MCF 10A (cell line): Measurements from ENCODE around the gene AREG. TPM values are rescaled to one million over a fixed set of nuclear protein-coding genes. Genes with fewer than 3 reads are reported as not detected.

Experiments
- BruUV-seq: library from RNA; stranded (reverse); fragments of 400-500 nt; replicated peaks from 2 replicates; lab custom pipeline; 2021; lab: Mats Ljungman, UMichigan
- CTCF ChIA-PET: fragments of 300-600 bp; sonication (Branson Sonifier 250); formaldehyde crosslinking; extraction: SDS; loops from one replicate; lab custom pipeline; 2021; ENCODE audit warnings: antibody characterized with exemption, inconsistent platforms; lab: Yijun Ruan, JAX
- POLR2A ChIA-PET: fragments of 300-600, 350-650 bp; sonication (Branson Sonifier 250); formaldehyde crosslinking; extraction: SDS; loops from one replicate; lab custom pipeline; 2020; ENCODE audit warnings: antibody characterized with exemption, inconsistent platforms; lab: Yijun Ruan, JAX
- DNase-seq: peaks from one replicate; pipeline ENCODE4 v3.0.0-alpha.2; 2018; ENCODE audit not compliant: unreplicated experiment
- H3K27ac Mint-ChIP-seq: one replicate; pipeline ENCODE4 v1.8.0; 2022; ENCODE audit warnings: mild to moderate bottlenecking, low read depth, mixed read lengths; ENCODE audit not compliant: unreplicated experiment
- H3K27me3 Mint-ChIP-seq: one replicate; pipeline ENCODE4 v1.8.0; 2022; ENCODE audit warnings: mixed read lengths; ENCODE audit not compliant: insufficient read depth, unreplicated experiment
- H3K36me3 Mint-ChIP-seq: one replicate; pipeline ENCODE4 v1.8.0; 2022; ENCODE audit warnings: mild to moderate bottlenecking, moderate library complexity, mixed read lengths; ENCODE audit not compliant: insufficient read depth, unreplicated experiment
- H3K4me1 Mint-ChIP-seq: one replicate; pipeline ENCODE4 v1.8.0; 2022; ENCODE audit warnings: mixed read lengths; ENCODE audit not compliant: insufficient read depth, unreplicated experiment
- H3K4me3 Mint-ChIP-seq: one replicate; pipeline ENCODE4 v1.8.0; 2022; ENCODE audit warnings: mild to moderate bottlenecking, moderate library complexity, mixed read lengths; ENCODE audit not compliant: unreplicated experiment
- H3K9me3 Mint-ChIP-seq: one replicate; pipeline ENCODE4 v1.8.0; 2022; ENCODE audit warnings: mixed read lengths; ENCODE audit not compliant: unreplicated experiment
- intact Hi-C: fragments of 100-400 bp; cut with micrococcal nuclease; formaldehyde crosslinking; loops from 2 replicates; pipeline ENCODE4 v1.14.1; 2022
- total RNA-seq: library from RNA; stranded (reverse); gene quantifications from 2 replicates; pipeline ENCODE4 v1.2.3, GENCODE V29; 2022
- TF ChIP-seq, protein P1 (sequence below): fragments of 200-600 bp; IDR thresholded peaks from one replicate; pipeline ENCODE4 v1.8.0; 2022; ENCODE audit warnings: antibody characterized with exemption, mild to moderate bottlenecking; ENCODE audit not compliant: unreplicated experiment

AREG gene
- total RNA-seq, 1 experiment from 2014 or later = 1,878 TPM

DNA sequence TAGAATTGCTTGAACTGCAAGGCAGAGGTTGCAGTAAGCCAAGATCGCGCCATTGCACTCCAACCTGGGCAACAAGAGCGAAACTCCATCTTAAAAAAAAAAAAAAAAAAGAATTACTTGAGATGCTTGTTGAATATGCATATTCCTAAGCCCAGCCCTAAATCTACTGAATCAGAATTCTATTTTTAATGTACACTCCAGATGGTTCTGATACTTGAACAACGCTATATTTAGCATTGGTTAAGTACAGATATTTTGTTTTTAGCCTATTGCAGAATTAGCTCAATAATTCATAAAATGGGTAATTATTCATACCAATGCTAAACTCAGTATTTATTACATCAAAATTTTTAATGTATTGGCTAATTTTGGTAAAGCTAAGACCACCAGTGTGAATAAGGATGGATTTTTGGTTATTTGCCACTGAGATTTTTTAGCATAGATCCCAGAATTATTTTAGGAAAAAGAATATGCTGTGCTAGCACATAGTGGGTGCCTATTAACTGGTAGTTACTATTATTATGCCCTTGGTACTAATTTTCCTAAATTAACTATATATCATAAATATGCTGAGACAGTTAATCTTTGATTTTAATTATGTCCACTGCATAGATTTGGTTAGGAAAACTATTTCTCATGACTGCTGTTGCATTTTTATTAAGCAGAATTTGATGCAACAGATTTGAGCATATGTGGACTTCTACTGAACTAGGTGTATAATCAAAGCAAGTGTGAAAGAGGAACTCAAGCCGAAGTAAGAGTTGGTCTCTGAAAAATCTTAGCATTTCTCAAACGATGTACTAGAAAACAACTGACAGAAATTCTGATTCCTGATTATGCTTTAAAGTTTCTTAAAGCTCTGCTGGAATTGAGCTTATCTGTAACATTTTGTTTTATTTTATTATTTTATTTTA, 9.2 kb downstream of the AREG start:
- ChIA-PET POLR2A (interaction anchor here (0.7 to 10.8 kb wide), 17 partner anchors 8 to 146 kb away, joined by 3 to 170 read pairs (median 5); partner anchors contain the start of gene AREG), CTCF (interaction anchor here (0.6 to 2.0 kb wide), 12 partner anchors 9 to 278 kb away, joined by 3 to 9 read pairs (median 4); partner anchors contain the start of gene AREG)
- no peak for DNase-seq
- no TSS peak for BruUV-seq
- peak overlapping the region; percentile 95 for H3K4me3 Mint-ChIP-seq
- TF ChIP-seq, protein P1, sequence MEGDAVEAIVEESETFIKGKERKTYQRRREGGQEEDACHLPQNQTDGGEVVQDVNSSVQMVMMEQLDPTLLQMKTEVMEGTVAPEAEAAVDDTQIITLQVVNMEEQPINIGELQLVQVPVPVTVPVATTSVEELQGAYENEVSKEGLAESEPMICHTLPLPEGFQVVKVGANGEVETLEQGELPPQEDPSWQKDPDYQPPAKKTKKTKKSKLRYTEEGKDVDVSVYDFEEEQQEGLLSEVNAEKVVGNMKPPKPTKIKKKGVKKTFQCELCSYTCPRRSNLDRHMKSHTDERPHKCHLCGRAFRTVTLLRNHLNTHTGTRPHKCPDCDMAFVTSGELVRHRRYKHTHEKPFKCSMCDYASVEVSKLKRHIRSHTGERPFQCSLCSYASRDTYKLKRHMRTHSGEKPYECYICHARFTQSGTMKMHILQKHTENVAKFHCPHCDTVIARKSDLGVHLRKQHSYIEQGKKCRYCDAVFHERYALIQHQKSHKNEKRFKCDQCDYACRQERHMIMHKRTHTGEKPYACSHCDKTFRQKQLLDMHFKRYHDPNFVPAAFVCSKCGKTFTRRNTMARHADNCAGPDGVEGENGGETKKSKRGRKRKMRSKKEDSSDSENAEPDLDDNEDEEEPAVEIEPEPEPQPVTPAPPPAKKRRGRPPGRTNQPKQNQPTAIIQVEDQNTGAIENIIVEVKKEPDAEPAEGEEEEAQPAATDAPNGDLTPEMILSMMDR = no peak
- H3K27me3 Mint-ChIP-seq = no peaks in the 10 kb centered on the region
- peaks cover 41% of the 10 kb centered on the region for H3K4me1 Mint-ChIP-seq
- H3K9me3 Mint-ChIP-seq = no peaks in the 10 kb centered on the region
- H3K36me3 Mint-ChIP-seq = peaks cover 83% of the 10 kb centered on the region
- H3K27ac Mint-ChIP-seq = no peak overlapping the region
- intact Hi-C loops = no loop called here

DNA sequence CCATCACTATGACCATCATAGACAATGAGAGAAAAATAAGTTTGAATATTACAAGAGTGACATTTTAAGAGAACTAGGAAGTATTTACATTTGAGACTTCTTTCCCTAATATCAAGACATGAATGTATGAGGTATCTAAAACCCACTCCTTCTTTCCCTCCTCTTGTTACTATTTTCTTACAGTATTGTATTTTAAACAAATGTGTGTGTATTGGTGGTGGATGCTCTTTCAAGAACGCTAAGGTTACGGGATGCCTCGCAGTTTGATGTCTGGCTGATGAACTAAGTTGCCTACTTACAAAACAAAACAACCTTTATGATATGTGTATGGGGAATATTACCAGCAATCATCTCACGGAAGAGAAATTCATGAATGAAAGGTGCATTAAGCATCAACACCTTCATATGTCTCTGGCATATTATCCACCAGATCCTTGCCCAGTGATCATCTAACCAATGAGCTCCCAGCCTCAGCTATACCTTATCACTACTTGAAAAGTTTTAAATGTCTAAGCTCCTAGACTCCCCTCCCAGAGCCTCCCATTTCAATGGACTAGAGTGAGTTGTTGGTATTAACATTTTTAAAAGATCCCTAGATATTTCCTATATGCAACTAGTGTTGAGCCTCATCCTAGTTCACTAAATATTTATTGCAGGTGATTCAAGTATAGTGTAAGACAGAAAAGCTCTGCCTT, 10.6 kb downstream of the AREG start:
- no peaks in the 10 kb centered on the region for H3K27me3 Mint-ChIP-seq
- peaks cover 78% of the 10 kb centered on the region for H3K36me3 Mint-ChIP-seq
- H3K4me3 Mint-ChIP-seq = peak overlapping the region; percentile 27
- ChIA-PET POLR2A (interaction anchor here (0.6 to 10.8 kb wide), 28 partner anchors 8 to 1059 kb away, joined by 3 to 170 read pairs (median 7); partner anchors contain the start of genes AREG, RCHY1 and THAP6), CTCF (interaction anchor here (0.6 to 3.6 kb wide), 10 partner anchors 10 to 267 kb away, joined by 3 to 29 read pairs (median 4); partner anchors contain the start of gene AREG)
- no peak for DNase-seq
- H3K27ac Mint-ChIP-seq = peak overlapping the region; percentile 58
- BruUV-seq = no TSS peak
- intact Hi-C loops = loop anchor here (1.0 to 5.0 kb wide), 3 partner anchors 47 to 167 kb away; no protein-coding TSS in a partner anchor
- H3K4me1 Mint-ChIP-seq = peaks cover 41% of the 10 kb centered on the region
- no peaks in the 10 kb centered on the region for H3K9me3 Mint-ChIP-seq
- TF ChIP-seq, protein P1 = no peak

DNA sequence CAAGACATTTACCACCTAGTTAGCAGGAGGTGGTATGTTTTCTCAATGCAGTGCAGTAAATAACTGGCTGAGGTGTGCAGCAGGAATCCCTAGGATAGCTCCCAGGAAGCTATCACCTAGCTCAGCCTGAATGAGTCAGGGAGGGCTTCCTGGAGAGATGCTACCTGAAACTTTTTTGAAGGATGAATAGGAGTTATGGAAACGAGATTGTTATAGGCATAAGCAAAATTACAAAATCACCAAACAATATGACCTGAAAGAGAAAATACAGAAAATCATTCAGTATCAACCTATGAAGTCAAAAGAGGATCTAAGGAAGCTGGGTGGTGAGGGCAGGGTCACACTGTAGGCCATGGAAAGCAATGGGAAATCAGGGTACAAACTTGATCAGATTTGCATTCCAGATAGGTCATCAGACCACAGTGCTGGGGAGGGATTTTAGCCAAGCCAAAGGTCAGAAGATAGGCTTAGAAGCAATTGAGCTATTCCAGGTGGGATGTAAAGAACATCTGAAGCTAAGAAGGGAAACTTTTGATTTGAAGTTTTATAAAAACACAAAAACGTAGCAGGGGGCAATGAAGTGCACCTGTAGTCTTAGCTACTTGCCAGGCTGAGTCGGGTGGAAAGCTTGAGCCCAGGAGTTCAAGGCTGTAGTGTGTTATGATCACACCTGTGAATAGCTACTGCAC, 11.3 kb downstream of the AREG start:
- ChIA-PET CTCF (interaction anchor here (0.6 to 3.6 kb wide), 14 partner anchors 11 to 267 kb away, joined by 3 to 29 read pairs (median 4); partner anchors contain the start of gene AREG), POLR2A (interaction anchor here (0.6 to 10.8 kb wide), 35 partner anchors 9 to 1058 kb away, joined by 3 to 170 read pairs (median 4); partner anchors contain the start of genes AREG, RCHY1 and THAP6)
- no peaks in the 10 kb centered on the region for H3K27me3 Mint-ChIP-seq
- peak overlapping the region; percentile 58 for H3K27ac Mint-ChIP-seq
- peaks cover 37% of the 10 kb centered on the region for H3K4me1 Mint-ChIP-seq
- TF ChIP-seq, protein P1 = no peak
- intact Hi-C loops = loop anchor here (1.0 to 5.0 kb wide), 3 partner anchors 46 to 167 kb away; no protein-coding TSS in a partner anchor
- peak overlapping the region; percentile 27 for H3K4me3 Mint-ChIP-seq
- peaks cover 71% of the 10 kb centered on the region for H3K36me3 Mint-ChIP-seq
- H3K9me3 Mint-ChIP-seq = no peaks in the 10 kb centered on the region
- no TSS peak for BruUV-seq
- DNase-seq = peak; percentile 73
